Neural crest cell (in vitro differentiated cells): ENCODE results near the gene SIN3A. TPM values are rescaled to one million over a fixed set of nuclear protein-coding genes. Genes with fewer than 3 reads are reported as not detected.
A peak's percentile ranks its signal among the peaks of the same experiment; 100 is the strongest.

Source experiments
- DNase-seq: peaks from one replicate; pipeline ENCODE4 v3.0.0; 2021; ENCODE audit warnings: low read depth, mixed read lengths, low spot score
- H3K27ac Mint-ChIP-seq: one replicate; pipeline ENCODE4 v1.8.0; 2021; ENCODE audit warnings: mild to moderate bottlenecking, mixed read lengths; ENCODE audit not compliant: unreplicated experiment
- H3K27me3 Mint-ChIP-seq: 2 replicates; pipeline ENCODE4 v1.8.0; 2021; ENCODE audit warnings: low read depth, mild to moderate bottlenecking, mixed read lengths
- H3K36me3 Mint-ChIP-seq: 2 replicates; pipeline ENCODE4 v1.8.0; 2021; ENCODE audit warnings: low read depth, mild to moderate bottlenecking, mixed read lengths
- H3K4me1 Mint-ChIP-seq: 2 replicates; pipeline ENCODE4 v1.8.0; 2021; ENCODE audit warnings: mixed read lengths
- H3K4me3 Mint-ChIP-seq: one replicate; pipeline ENCODE4 v1.8.0; 2021; ENCODE audit warnings: mild to moderate bottlenecking, mixed read lengths
- H3K9me3 Mint-ChIP-seq: 2 replicates; pipeline ENCODE4 v1.8.0; 2021; ENCODE audit warnings: mixed read lengths
- total RNA-seq: library from RNA; stranded (reverse); gene quantifications from 2 replicates; pipeline ENCODE4 v1.2.1, GENCODE V29; 2021
- TF ChIP-seq, protein P1 (sequence below): fragments of 200-600 bp; sonication (generic); conservative IDR thresholded peaks from 2 replicates; pipeline ENCODE4 v1.5.0; 2021; ENCODE audit warnings: antibody characterized with exemption, mild to moderate bottlenecking

Gene SIN3A
- total RNA-seq, 1 donor from 2014 or later, result 97.4 TPM

DNA sequence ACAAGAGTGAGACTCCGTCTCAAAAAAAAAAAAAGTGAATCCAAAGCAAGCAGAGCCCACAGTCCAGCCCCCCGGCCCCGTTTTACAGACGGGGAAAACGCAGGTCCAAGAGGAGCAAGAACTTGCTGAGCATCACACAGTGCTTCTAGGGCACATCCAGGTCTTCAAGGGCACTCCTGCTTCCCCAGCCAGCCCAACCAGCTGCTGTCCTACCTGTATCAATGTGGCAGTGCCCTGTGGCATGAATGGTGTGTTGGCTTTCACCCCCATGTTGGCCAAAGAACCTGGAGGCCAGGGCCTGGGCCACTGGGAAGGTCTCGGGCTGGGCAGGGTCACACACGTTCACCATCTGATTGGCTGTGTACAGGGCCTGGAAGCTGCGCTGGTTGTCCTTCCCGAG lies 87.7 kb downstream of the SIN3A start:
- no peak for DNase-seq
- no peaks in the 10 kb centered on the region for H3K9me3 Mint-ChIP-seq
- peaks cover 3% of the 10 kb centered on the region for H3K36me3 Mint-ChIP-seq
- H3K27ac Mint-ChIP-seq, result no peak overlapping the region
- H3K27me3 Mint-ChIP-seq, result no peaks in the 10 kb centered on the region
- H3K4me1 Mint-ChIP-seq, result peaks cover 8% of the 10 kb centered on the region
- no peak overlapping the region for H3K4me3 Mint-ChIP-seq
- TF ChIP-seq, protein P1, sequence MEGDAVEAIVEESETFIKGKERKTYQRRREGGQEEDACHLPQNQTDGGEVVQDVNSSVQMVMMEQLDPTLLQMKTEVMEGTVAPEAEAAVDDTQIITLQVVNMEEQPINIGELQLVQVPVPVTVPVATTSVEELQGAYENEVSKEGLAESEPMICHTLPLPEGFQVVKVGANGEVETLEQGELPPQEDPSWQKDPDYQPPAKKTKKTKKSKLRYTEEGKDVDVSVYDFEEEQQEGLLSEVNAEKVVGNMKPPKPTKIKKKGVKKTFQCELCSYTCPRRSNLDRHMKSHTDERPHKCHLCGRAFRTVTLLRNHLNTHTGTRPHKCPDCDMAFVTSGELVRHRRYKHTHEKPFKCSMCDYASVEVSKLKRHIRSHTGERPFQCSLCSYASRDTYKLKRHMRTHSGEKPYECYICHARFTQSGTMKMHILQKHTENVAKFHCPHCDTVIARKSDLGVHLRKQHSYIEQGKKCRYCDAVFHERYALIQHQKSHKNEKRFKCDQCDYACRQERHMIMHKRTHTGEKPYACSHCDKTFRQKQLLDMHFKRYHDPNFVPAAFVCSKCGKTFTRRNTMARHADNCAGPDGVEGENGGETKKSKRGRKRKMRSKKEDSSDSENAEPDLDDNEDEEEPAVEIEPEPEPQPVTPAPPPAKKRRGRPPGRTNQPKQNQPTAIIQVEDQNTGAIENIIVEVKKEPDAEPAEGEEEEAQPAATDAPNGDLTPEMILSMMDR, result no peak

DNA sequence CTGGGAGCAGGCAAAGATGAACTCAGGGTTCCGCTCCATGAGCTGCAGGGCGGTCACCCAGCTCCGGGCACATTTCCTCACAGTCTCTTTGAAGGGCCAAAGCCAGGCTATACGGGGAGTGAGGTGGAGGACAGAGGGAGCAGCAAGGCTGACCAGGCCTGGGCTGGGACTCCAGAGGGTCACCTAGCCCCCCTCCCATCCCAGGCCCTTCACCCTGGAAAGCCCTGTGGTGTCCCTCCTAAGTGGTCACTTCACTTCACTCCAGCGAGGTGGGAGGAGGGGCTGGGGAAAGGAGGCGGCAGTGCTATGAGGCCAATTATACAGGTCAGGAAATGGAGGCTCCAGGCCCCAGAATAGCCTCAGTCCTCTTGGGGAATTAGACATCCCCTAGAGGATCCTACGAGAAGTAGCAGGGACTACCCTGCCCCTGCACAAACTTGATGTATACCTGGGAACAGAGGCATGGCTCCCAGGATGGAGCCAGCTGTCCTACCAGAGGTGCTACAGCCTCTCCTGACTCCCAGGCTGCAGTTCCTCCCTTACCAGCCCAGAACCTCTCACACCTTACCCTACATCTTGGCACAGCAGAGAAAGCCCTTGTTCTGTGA lies 88.7 kb downstream of the SIN3A start:
- DNase-seq, result no peak
- peaks cover 4% of the 10 kb centered on the region for H3K4me1 Mint-ChIP-seq
- no peaks in the 10 kb centered on the region for H3K36me3 Mint-ChIP-seq
- no peak overlapping the region for H3K27ac Mint-ChIP-seq
- H3K4me3 Mint-ChIP-seq, result peak overlapping the region; percentile 79
- TF ChIP-seq, protein P1, result no peak
- H3K27me3 Mint-ChIP-seq, result no peaks in the 10 kb centered on the region
- H3K9me3 Mint-ChIP-seq, result no peaks in the 10 kb centered on the region

DNA sequence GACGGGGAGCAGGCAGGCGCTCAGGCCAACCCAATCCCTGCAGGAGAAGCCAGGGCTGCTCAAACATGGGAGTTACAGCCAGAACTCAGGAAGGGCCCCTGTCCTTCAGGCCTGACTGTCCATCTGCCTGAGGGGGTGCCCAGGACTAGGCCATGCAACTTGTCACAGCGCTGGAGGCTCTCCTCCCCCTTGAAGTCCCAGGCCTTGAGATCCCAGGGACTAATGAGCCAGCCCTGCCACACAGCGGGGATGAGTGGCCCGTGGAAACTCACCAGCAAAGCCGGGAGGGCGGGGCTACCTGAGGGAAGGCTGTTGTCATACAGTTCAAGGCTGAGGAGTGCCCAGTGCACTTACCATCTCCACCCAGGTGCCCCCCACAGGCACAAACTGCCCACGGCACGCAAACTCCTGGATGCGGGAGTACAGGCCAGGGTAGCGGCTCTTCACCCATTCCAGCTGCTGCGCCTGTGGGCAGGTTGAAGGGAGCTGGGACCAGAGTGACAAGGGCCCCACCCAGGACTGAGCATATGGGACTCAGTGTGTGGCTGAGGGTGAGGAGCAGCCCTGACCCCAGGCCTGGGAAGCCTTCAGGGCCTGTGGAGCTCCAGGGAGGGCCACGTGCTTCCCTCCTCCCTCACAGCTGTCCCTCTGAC lies 89.4 kb downstream of the SIN3A start:
- Mint-ChIP-seq H3K27ac (no peak overlapping the region), H3K27me3 (no peaks in the 10 kb centered on the region), H3K9me3 (no peaks in the 10 kb centered on the region), H3K4me3 (no peak overlapping the region), H3K4me1 (no peaks in the 10 kb centered on the region), H3K36me3 (no peaks in the 10 kb centered on the region)
- DNase-seq, result no peak
- TF ChIP-seq, protein P1, result no peak

DNA sequence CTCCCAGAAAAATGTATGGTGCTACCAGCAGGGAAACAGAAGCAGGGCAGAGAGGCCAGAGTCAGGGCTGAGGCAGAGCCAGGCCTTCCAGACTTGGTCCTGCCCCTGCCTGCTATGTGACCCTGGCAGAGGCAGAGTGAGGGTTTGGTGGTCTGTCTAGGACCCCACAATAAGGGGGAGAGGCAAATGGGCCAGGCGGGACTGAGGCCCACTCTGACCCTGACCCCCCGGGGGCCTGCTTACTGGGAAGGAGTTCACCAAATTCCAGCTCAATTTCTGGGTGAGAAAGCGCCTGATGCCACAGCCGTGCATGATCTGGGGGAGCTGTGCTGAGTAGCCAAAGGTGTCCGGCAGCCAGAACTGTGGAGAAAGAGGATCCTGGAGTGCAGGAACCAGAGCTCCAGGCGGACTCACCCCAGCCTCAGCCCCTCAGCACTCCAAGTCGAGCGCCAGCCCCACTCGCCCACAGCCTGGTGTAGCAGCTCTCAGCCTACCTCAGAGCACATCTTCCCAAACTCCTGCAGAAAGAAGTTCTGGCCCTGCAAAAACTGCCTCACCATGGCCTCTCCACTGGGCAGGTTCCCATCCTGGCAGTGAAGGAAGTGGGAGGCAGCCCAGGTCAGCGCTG lies 90.0 kb downstream of the SIN3A start:
- Mint-ChIP-seq H3K4me1 (no peaks in the 10 kb centered on the region), H3K36me3 (no peaks in the 10 kb centered on the region), H3K27ac (no peak overlapping the region), H3K27me3 (no peaks in the 10 kb centered on the region), H3K9me3 (no peaks in the 10 kb centered on the region), H3K4me3 (peak overlapping the region; percentile 19)
- no peak for DNase-seq
- TF ChIP-seq, protein P1, result no peak

DNA sequence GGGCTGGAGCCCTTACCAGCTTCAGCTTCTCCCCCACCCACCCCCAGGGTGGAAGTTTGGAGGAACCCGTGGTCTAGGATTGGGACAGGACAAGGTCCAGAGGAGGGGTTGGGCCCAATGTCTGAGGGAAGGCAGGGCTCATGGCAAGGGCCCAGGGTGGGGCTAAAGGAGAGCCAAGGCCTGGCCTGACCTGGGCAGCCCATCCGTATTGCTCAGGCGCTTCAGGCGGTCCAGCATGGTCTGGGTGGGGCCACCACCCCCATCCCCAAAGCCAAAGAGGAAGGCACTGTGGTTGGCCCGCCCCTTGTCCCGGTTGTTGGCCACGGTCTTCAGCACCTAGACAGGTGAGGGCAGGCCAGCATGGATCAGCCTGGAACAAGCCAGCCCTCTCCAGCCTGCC lies 90.6 kb downstream of the SIN3A start:
- TF ChIP-seq, protein P1, result no peak
- Mint-ChIP-seq H3K27me3 (no peaks in the 10 kb centered on the region), H3K4me1 (no peaks in the 10 kb centered on the region), H3K9me3 (no peaks in the 10 kb centered on the region), H3K27ac (no peak overlapping the region), H3K36me3 (no peaks in the 10 kb centered on the region), H3K4me3 (peak overlapping the region; percentile 10)
- DNase-seq, result no peak
